B cell (primary cell): ENCODE measurements around the gene RIPOR3. TPM values are rescaled to one million over a fixed set of nuclear protein-coding genes. Genes with fewer than 3 reads are reported as not detected.
"Not testable (repeated sequence)": the region's sequence is repeated elsewhere in the genome, so short reads cannot be mapped to it uniquely, and the experiment has no call there.

Source experiments
- ATAC-seq: fragments of 200-7000 bp; cut with Tn5 transposase; one replicate; pipeline ENCODE4 v1.10.0; 2021; ENCODE audit warnings: low read depth, mild to moderate bottlenecking, moderate number of reproducible peaks, moderate library complexity
- CTCF ChIA-PET: fragments of 350-600 bp; sonication (Branson Sonifier 250); formaldehyde crosslinking; loops from one replicate; lab custom pipeline; 2021; ENCODE audit warnings: antibody characterized with exemption, inconsistent platforms; lab: Charles Lee
- POLR2A ChIA-PET: fragments of 350-600 bp; sonication (Branson Sonifier 250); formaldehyde crosslinking; loops from one replicate; lab custom pipeline; 2021; ENCODE audit warnings: antibody characterized with exemption; lab: Charles Lee
- DNase-seq: peaks from one replicate; pipeline ENCODE4 v3.0.0; 2013
- H2AFZ ChIP-seq: 2 replicates; pipeline ENCODE4 v1.6.1; 2012; ENCODE audit warnings: mild to moderate bottlenecking, low read depth, low read length; ENCODE audit not compliant: insufficient read depth, poor library complexity, severe bottlenecking
- H3K27ac ChIP-seq, 2 donors: 1 replicate in 1 of 2; 2 replicates in 1 of 2; pipeline ENCODE4 v1.5.1; 2012 to 2013; ENCODE audit warnings: low read length in 2 of 2, mild to moderate bottlenecking in 2 of 2, moderate library complexity in 1 of 2
- H3K27me3 ChIP-seq, 4 experiments: fragments of 200-600 bp in 1 of 4; sonication (generic) in 1 of 4; replicated peaks in 1 of 4; 1 replicate in 2 of 4; 2 replicates in 2 of 4; pipeline versions ENCODE4 v1.6.1 to v1.7.0; 2013 to 2016; ENCODE audit warnings: low read length in 3 of 4, mild to moderate bottlenecking in 2 of 4, mixed read lengths in 1 of 4, moderate library complexity in 1 of 4; ENCODE audit not compliant: insufficient read depth in 4 of 4, control insufficient read depth in 3 of 4; ENCODE audit errors: control extremely low read depth in 1 of 4
- H3K36me3 ChIP-seq, 2 experiments: replicated peaks in 1 of 2; 1 replicate in 1 of 2; 2 replicates in 1 of 2; pipeline versions ENCODE4 v1.6.1 to v1.7.1; 2013; ENCODE audit warnings: low read length in 1 of 2; ENCODE audit not compliant: insufficient read depth in 2 of 2, control insufficient read depth in 1 of 2; ENCODE audit errors: control extremely low read depth in 1 of 2, extremely low read depth in 1 of 2
- H3K4me1 ChIP-seq, 2 donors: fragments of 200-600 bp in 1 of 2; sonication (generic) in 1 of 2; 1 replicate in 1 of 2; 2 replicates in 1 of 2; pipeline versions ENCODE4 v1.5.1 to v1.6.1; 2013 to 2017; ENCODE audit warnings: low read length in 2 of 2; ENCODE audit not compliant: control insufficient read depth in 2 of 2, insufficient read depth in 2 of 2
- H3K4me2 ChIP-seq: replicated peaks from 2 replicates; pipeline ENCODE3; 2012; ENCODE audit warnings: mild to moderate bottlenecking, low read depth, low read length; ENCODE audit not compliant: poor library complexity, severe bottlenecking
- H3K4me3 ChIP-seq, 5 experiments: fragments of 200-600 bp in 1 of 5; sonication (generic) in 1 of 5; 1 replicate in 3 of 5; 2 replicates in 2 of 5; pipeline versions ENCODE4 v1.5.1 to v1.7.0; 2011 to 2016; ENCODE audit warnings: low read length in 4 of 5, mild to moderate bottlenecking in 4 of 5, low read depth in 2 of 5, control low read depth in 1 of 5, moderate library complexity in 1 of 5; ENCODE audit not compliant: insufficient read depth in 1 of 5; ENCODE audit errors: control extremely low read depth in 1 of 5, extremely low read depth in 1 of 5
- H3K79me2 ChIP-seq: fragments of 200-600 bp; sonication (generic); one replicate; pipeline ENCODE4 v1.6.0; 2016; ENCODE audit warnings: low read length; ENCODE audit not compliant: control insufficient read depth, insufficient read depth
- H3K9ac ChIP-seq: fragments of 200-600 bp; sonication (generic); 2 replicates; pipeline ENCODE4 v1.6.1; 2017; ENCODE audit warnings: mild to moderate bottlenecking, low read length, moderate library complexity
- H3K9me3 ChIP-seq, 3 donors: one replicate each; pipeline versions ENCODE4 v1.6.1 to v1.7.1; 2013; ENCODE audit warnings: low read length in 2 of 3; ENCODE audit not compliant: control insufficient read depth in 2 of 3, insufficient read depth in 1 of 3; ENCODE audit errors: control extremely low read depth in 1 of 3
- H4K20me1 ChIP-seq: 2 replicates; pipeline ENCODE4 v1.6.0; 2012; ENCODE audit warnings: mild to moderate bottlenecking, low read length; ENCODE audit not compliant: insufficient read depth, control insufficient read depth, poor library complexity, severe bottlenecking
- H3K27ac Mint-ChIP-seq: one replicate; pipeline ENCODE4 v1.8.0; 2021; ENCODE audit warnings: mixed read lengths
- H3K27me3 Mint-ChIP-seq: one replicate; pipeline ENCODE4 v1.8.0; 2021; ENCODE audit warnings: mixed read lengths
- H3K4me1 Mint-ChIP-seq: one replicate; pipeline ENCODE4 v1.8.0; 2021; ENCODE audit warnings: mixed read lengths
- H3K4me3 Mint-ChIP-seq: one replicate; pipeline ENCODE4 v1.8.0; 2021; ENCODE audit warnings: mixed read lengths
- H3K9me3 Mint-ChIP-seq: one replicate; pipeline ENCODE4 v1.8.0; 2022; ENCODE audit warnings: mixed read lengths; ENCODE audit not compliant: insufficient read depth
- EZH2 ChIP-seq: IDR thresholded peaks from 2 replicates; pipeline ENCODE4 v1.6.1; 2012; ENCODE audit warnings: borderline replicate concordance, low read depth, mild to moderate bottlenecking, moderate library complexity, low read length; ENCODE audit not compliant: insufficient read depth, poor library complexity, severe bottlenecking
- WGBS: methylation state at CpG from one replicate; pipeline ENCODE4 v1.1.5; 2013; ENCODE audit warnings: missing lambda C conversion rate; ENCODE audit not compliant: insufficient coverage; 5-methylcytosine and 5-hydroxymethylcytosine counted together
- intact Hi-C: fragments of 100-400 bp; cut with micrococcal nuclease; formaldehyde crosslinking; loops from one replicate; pipeline ENCODE4 v1.10.0; 2022
- polyA plus RNA-seq: library from polyadenylated mRNA; depleted of rRNA; stranded (reverse); fragments of >200 nt; gene quantifications from 2 replicates; pipeline ENCODE4 v1.2.3, GENCODE V29; 2012
- total RNA-seq, 2 donors: library from RNA; stranded (reverse); fragments of 120-200 nt in 1 of 2; gene quantifications; 1 replicate in 1 of 2; 2 replicates in 1 of 2; pipeline versions ENCODE4 v1.2.3 to v1.2.4, GENCODE V29; 2013 to 2022
- TF ChIP-seq, protein P1 (sequence below): fragments of 200-600 bp; IDR thresholded peaks from one replicate; pipeline ENCODE4 v1.8.0; 2022; ENCODE audit warnings: antibody characterized with exemption, mild to moderate bottlenecking

RIPOR3 gene
- total and polyA plus RNA-seq, 2 donors (not counting 1 experiment from before 2014, with no cell fraction given): 0.09 to 0.27 TPM

DNA sequence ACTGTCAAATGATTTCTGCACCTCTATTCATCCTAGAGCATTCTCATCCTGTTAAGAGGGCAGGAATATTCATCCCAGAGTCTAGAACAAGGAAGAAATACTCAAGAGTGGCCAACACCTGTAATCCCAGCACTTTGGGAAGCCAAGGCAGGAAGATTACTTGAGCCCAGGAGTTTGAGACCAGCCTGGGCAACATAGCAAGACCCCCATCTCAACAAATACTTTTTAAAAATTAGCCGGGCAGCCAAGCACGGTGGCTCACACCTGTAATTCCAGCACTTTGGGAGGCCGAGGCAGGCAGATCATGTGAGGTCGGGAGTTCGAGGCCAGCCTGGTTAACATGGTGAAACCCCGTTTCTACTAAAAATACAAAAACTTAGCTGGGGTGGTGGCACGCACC, 6.9 kb upstream of the RIPOR3 start:
- H3K9me3 Mint-ChIP-seq, H3K4me1 Mint-ChIP-seq, H3K27ac Mint-ChIP-seq, H3K4me2 ChIP-seq, H3K9me3 ChIP-seq, H3K4me3 Mint-ChIP-seq, H2AFZ ChIP-seq, H3K4me1 ChIP-seq, H3K9ac ChIP-seq, H3K27ac ChIP-seq, H3K36me3 ChIP-seq, H4K20me1 ChIP-seq, H3K27me3 ChIP-seq, CTCF ChIA-PET, H3K79me2 ChIP-seq, intact Hi-C loops, ATAC-seq, H3K4me3 ChIP-seq, DNase-seq: not testable (repeated sequence)
- POLR2A ChIA-PET: interaction anchor here (0.6 kb wide), 1 partner anchor 523 kb away, joined by 3 read pairs; no protein-coding TSS in a partner anchor
- H3K27me3 Mint-ChIP-seq: peaks cover 25% of the 10 kb centered on the region
- WGBS: 92% methylated on average over 7 of the region's 7 CpGs

DNA sequence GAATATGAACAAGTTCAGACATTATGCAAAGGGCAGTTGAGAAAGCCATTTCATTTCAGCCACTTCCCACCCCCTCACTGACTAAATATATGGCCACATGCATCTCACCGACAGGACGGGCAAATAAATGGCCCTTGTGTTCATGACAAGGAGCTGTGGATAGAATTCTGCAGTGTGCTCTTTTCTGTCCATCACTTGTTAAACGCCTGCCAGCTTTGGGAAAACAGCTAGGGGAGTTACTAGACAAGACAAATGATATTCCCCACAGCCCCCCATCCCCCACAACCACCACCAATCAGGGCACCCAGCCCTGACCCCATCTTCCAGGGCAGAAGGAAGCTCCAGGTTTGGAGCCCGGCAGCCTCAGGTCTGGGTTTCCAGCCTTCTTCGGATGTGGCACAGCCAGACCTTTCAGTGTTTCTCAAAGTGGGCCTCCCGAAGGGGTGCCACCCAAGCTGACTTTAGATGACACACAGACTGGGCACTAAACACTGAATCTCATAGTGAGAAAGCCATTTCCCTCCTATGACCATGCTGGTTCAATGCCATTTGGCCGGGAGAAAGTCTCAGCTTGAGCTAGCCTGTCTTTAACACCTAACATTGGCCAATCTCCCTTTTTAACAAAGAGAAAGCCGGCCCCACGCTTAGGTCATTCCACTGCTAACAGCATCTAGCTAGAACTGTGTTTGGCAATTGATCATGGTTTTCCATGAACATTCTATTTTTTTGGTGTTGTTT, 4.0 kb upstream of the RIPOR3 start:
- ChIA-PET CTCF (no interaction called here), POLR2A (no interaction called here)
- no peaks in the 10 kb centered on the region for H3K79me2 ChIP-seq
- Mint-ChIP-seq H3K27ac (no peak overlapping the region), H3K27me3 (peaks cover 39% of the 10 kb centered on the region), H3K4me1 (peaks cover 11% of the 10 kb centered on the region), H3K9me3 (no peaks in the 10 kb centered on the region), H3K4me3 (no peak overlapping the region)
- intact Hi-C loops: no loop called here
- DNase-seq (no peak), ATAC-seq (no peak)
- no peak overlapping the region for H2AFZ ChIP-seq
- no peak overlapping the region for H3K9ac ChIP-seq
- peaks cover 12% of the 10 kb centered on the region in 2 donors for H3K4me1 ChIP-seq
- H3K4me3 ChIP-seq: no peak overlapping the region
- no peaks in the 10 kb centered on the region for H3K36me3 ChIP-seq
- no peak overlapping the region for H3K27ac ChIP-seq
- TF ChIP-seq EZH2: no peak
- TF ChIP-seq, protein P1, sequence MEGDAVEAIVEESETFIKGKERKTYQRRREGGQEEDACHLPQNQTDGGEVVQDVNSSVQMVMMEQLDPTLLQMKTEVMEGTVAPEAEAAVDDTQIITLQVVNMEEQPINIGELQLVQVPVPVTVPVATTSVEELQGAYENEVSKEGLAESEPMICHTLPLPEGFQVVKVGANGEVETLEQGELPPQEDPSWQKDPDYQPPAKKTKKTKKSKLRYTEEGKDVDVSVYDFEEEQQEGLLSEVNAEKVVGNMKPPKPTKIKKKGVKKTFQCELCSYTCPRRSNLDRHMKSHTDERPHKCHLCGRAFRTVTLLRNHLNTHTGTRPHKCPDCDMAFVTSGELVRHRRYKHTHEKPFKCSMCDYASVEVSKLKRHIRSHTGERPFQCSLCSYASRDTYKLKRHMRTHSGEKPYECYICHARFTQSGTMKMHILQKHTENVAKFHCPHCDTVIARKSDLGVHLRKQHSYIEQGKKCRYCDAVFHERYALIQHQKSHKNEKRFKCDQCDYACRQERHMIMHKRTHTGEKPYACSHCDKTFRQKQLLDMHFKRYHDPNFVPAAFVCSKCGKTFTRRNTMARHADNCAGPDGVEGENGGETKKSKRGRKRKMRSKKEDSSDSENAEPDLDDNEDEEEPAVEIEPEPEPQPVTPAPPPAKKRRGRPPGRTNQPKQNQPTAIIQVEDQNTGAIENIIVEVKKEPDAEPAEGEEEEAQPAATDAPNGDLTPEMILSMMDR: no peak
- H4K20me1 ChIP-seq: no peaks in the 10 kb centered on the region
- H3K27me3 ChIP-seq: peaks cover 0 to 31% (median 8%) of the 10 kb centered on the region in 4 experiments
- H3K4me2 ChIP-seq: no peak overlapping the region
- H3K9me3 ChIP-seq: no peaks in the 10 kb centered on the region
- 95% methylated on average over 8 of the region's 9 CpGs for WGBS
